NCI-H82 treated with DMSO at 0.1 percent for 48 hours (cell line): ENCODE results near the gene TET3.

ENCODE experiments used
- DNase-seq: peaks from one replicate; lab custom pipeline; 2025; ENCODE audit not compliant: unreplicated experiment; lab: John Stamatoyannopoulos, UW

The TET3 gene

DNA sequence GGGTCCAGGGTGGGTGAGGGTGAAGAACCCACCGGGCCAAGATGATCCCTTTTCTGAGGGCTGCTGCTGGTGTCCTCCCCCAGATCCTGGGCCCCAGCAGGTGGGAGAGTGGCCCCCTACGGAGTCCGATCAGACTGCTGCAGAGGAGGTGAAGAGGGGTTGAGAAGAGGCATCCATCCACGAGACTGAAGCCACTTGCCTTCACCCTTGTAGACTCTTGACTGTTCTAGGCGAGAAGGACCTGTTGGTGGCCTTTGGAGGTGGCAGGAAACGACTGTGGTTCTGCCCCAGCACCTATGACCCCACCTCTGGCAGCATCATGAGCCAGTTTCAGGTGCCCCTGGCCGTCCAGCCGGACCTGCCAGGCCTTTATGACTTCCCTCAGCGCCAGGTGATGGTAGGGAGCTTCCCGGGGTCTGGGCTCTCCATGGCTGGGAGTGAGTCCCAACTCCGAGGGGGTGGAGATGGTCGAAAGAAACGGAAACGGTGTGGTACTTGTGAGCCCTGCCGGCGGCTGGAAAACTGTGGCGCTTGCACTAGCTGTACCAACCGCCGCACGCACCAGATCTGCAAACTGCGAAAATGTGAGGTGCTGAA lies 1.5 kb downstream of the TET3 start:
- DNase-seq = no peak

DNA sequence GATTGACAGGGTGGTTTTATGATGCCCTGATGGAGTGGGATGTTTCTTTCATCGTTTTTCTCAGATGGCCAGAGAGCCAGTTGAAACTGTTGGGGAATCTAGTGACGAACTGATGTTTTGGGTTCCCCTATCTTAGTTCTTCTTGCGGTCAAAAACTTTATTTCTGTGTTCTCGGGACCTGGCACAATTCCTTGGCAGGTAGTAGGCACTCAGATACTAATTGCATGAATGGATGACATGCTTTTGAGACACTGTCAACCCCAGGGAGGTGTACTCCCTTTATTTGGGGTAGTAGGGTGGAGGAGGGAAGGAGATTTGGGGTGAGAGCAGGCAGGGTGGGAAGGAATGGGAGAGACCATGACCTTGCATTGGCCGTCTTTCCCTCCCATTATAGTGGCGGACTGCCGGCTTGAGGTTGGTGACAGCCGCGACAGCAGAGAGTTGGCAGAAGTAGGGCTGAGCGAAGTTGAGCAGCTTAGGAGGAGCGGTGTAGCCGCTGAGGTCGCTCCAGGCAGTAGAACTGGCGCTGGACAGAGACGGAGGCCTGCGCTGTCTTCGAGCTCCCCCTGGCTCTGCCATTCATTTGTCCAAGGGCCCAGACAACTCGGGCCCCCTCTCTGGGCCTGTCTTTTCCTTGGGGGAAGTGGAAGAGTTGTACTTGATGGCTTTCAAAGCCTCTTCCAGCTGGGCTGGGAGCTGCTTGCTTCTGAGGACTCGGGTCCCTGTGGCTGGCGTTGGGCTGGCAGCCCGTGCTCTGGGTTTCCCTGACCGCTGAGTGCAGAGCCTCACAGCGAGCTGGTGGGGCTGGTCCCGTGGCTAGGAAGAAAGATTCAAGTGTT lies 2.6 kb downstream of the TET3 start:
- peak; percentile 29 for DNase-seq

DNA sequence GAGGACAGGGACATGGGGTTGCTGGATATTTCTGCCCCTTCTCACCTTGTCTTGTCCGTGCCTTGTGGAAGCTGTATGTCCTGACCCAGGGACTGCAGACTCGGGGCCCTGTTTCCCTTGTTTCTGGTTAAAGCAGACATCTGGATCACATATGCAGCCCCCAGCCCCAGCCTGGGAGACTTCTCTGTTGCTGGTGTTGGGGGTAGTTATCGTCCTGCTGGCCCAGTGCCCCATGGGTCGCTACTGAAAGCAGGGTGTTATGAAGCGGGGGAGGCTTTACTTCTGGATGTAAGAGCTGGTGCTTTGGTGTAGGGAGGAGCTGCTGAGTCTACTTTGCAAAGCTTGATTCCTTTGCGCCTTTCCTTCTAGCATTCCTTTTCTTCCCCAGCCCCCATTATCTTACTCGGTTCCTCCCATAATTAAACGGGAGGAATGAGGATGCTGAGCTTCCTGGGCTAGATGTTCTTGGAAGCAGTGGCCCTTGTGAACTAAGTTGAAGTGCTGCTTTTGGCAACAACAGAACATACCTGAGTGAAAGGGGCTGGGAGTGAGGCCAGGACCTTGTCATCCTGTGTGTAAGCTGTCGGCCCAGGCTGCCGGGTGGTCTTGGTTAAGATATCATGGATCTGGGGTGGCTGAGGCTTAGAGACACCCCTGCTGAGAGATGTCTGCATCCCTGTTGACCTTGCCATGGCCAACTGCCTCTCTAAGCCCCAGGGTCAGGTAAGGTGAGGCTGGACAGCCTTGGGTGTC lies 3.4 kb downstream of the TET3 start:
- DNase-seq = no peak

DNA sequence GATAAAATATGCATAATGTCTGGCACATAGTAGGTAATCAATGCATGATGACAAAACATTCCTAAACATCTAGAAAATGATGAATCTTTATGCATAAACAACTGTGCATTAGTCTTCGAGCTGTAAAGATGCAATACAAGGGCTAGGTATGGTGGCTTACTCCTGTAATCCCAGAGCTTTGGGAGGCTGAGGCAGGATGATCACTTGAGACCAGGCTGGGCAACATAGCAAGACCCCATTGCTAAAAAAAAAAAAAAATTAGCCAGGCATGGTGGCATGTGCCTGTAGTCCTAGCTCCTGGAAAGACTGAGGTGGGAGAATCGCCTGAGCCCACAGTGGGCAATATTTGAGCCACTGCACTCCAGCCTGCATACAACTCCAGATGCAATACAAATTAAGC lies 5.3 kb downstream of the TET3 start:
- no peak for DNase-seq

DNA sequence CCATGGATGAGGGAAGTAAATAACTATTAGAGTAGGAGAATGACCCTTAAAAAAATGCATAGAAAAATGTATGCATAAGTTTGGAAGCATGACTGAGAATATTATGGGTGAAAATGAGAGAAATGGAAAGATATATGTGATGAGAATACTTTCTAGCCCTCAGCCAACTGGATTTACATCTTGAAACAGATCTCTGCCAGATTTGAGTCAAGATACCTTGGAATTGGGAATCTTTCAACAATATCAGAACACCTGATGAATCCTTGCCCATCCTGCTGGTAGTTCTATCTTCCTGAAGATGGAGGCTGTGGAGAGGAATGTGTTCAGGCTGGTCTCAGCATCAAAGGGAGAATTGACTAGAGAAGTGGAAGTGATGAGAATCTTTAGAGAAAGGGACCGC lies 5.8 kb downstream of the TET3 start:
- no peak for DNase-seq

DNA sequence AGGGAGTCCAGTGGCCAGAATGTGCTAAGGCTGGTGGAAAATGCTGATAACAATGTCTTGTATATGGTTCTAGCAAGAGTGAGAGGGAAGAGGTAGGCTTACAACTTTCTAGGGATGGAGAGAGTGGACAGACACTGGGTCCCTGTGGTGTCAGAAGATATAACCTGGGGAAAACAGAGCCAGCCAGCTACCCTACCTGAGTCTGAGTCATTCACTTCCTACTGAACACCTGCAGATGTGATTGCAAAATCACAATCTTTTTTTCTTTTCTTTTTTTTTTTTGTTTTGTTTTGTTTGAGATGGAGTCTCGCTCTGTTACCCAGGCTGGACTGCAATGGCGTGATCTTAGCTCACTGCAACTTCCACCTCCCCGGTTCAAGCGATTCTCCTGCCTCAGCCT lies 7.3 kb downstream of the TET3 start:
- DNase-seq = no peak

DNA sequence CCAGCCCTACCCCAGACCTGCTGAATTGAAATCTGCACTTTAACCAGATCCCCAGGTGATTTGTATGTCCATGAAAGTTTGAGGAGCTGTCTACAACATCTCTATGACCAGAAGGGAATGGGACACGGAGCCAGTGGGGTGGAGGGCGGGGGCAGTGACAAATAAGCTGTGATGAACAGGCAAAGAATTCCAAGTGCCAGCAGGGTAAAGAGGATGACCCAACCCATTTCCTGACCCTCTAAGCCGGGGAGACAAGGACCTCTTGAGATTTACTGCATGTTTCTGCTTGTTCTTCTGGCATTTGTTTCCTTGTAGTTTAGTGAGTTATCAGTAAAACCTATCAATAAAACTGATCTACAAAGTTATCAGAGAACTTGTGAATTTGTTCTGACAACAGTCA lies 8.7 kb downstream of the TET3 start:
- DNase-seq = no peak

DNA sequence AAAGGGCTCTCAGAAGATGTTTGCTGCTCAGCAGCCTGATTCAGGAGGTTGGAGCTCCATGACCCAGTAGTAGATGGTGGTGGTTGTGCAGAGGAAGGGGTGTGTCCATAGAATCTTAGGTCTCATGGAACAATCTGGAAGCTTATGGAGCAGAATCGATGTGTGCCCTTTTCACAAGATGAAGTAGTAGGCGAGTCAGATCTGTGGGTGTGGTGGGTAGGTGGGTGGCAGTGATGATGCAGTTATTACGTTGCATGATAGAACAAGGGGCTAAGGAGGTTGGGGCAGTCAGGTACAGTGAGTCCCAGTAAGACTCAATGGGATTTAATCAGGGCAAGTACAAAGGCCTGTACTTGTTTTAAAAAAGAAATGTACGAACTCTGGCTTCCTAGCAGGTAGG lies 9.1 kb downstream of the TET3 start:
- DNase-seq = no peak

DNA sequence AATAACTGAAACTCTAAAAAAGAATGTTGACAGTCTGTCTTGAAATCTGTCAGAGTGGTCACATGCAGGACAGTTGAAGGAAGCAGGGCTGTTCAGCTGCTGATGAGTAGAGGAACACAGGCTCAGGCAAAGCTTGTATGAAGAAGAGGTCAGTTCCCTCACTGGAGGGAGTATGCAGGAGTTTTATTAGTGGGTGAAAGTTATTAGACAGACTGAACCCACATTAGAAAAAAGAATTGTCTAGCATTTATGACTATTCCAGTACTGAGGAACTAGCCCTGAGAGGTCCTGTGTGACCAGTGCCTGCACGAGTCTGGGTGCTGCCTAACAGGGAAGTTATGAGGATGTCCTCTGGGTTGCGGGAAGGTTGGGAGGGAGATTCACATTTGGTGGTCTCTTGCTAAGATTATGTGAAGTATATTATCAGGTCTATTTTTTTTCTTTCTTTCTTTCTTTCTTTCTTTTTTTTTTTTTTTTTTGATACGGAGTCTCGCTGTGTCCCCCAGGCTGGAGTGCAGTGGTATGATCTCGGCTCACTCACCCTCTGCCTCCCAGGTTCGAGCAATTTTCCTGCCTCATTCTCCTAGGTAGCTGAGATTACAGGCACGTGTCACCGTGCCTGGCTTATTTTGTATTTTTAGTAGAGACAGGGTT lies 9.6 kb downstream of the TET3 start:
- DNase-seq = no peak

DNA sequence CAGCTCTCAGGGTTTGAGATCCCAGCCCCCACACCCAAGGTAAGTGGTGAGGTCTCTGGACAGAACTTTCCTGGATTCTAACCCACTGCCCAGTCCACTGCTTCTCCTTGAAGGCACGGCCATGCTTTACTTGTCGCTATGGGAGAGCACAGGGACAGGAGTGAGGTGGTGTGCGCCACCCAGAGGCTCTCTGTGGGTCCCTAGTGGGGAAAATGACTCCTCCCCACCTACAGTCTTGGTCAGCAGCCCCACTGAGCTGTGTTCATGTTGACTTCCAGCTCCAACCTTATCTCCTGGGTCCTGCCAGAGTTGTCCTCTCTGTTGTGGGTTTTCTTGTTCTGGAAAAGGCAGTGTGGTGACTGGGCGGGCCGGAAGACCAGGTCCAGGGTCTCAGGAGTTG lies 11.1 kb downstream of the TET3 start:
- DNase-seq = no peak

DNA sequence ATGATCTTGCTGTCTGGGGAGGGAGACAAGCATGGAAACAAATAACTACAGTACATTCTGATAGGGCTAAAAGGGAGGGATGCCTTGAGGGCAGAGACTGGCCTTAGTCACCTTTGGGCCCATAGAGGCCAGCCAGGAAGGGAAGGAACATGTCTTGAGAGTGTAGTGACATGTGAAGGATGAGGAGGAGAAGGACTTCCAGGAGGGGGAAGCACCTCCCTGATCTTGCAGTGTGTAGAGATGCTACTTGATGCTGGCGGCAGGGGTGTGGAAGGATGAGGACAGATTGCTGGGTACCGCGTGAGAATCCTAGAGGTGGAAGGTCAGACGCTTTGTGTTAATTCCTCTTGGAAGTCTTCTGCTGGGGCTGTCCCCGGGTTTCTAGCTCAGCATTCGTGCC lies 13.1 kb downstream of the TET3 start:
- no peak for DNase-seq

DNA sequence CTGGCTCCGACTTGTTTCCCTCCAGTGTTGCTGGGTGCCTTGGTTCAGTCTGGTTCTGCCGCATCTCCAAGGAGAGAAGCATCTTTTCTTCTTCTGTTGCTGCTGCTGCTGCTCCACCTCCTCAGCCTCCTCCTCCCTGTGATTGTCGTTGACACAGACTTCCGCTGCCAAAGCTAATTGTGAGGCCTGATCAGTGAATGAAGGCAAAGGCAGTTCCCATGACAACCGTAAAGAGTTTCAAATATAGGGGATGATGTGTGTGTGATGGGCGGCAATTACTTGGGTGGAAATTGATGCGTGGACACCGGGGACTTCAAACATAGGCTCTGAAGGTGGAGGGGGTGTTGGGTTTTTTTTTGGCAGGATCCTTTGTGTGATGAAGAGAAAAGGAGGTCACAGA lies 13.7 kb downstream of the TET3 start:
- no peak for DNase-seq

DNA sequence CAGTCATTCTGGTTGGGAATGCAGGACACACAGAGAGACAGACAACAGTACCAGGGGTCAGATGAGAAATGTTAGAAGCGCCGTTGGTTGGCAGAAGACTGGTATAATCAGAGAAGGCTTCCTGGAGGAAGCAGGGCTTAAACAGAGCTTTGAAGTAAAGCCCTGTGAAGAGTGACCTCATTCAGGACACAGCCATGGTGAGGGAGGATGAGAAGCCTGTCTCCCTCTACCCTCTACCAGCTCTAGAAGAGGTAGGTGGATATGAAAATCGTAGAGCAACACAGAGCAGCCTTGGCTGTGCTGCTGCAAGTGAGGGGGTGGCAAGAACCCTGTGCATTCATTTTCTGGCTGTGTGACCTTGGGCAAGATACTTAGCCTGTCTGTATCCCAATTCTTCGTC lies 14.2 kb downstream of the TET3 start:
- DNase-seq = no peak

DNA sequence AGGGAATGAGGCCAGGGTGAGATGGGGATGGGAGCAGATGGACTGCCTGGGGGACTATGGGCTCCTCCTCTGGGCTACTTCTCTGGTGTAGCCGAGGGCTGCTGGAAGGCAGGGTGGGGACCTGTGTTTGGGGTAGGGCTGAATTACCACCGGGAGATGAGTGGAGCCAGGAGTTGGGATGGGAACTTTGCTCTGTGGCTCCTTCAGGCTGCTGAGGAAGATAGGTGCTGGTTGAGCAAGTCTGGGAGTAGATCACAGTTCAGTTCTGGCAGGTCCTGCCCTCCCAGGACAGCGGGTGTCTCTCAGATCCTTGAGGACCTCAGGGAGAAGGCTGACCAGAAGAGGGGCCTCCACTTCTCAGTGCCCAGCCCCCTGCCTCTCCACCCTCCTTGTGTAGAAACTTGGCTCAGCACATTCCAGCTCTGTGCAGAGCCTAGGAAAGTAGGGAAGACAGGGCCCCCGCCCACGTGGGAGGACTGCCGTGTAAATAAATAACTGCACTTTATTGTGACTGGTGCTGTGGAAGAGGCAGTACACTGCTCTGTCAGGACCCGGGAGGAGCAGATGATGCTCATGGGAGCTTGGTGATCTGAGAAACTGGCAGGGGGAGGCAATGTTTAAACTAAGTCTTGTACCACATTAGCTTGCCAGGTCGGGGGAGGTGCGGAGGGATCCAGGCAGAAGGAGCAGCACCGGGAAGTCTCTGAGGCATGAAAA lies 15.3 kb downstream of the TET3 start:
- DNase-seq = no peak

DNA sequence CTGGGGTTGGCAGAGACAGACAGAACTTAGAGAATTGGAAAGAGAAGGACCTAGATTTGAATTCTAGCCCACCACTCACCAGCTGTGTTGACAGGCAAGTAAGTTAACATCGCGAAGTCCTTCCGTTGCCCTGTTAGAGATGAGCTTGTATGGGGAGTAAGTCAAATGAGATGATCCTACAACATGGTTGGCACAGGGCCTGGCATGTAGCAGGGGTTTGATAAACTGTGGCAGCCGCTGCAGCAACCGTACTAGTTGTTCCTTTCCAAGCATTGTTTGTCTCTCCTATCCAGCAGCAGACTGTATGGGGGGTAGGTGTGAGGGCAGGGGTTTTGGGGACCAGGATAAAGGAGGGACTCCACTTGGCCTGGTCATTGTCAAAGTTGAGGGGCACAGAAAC lies 16.0 kb downstream of the TET3 start:
- no peak for DNase-seq

DNA sequence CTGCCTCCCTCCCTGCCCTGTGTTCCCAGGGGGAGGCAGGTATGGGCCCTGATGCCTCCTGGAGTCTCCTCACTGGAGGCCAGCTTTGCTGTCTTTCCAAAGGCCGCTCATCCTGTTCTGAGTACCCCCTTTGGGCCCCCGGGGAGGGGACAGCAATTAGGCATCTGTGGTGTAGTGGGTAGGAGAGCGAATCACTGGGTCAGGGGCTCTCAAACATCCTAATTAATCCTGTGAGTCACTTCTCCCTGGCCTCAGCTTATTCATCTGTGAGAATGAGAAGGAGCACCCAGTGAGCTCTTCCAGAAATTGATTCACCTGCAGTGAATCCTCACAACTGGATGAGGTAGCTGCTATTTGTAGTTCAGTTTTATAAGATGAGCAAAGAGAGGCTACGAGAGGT lies 16.4 kb downstream of the TET3 start:
- no peak for DNase-seq

DNA sequence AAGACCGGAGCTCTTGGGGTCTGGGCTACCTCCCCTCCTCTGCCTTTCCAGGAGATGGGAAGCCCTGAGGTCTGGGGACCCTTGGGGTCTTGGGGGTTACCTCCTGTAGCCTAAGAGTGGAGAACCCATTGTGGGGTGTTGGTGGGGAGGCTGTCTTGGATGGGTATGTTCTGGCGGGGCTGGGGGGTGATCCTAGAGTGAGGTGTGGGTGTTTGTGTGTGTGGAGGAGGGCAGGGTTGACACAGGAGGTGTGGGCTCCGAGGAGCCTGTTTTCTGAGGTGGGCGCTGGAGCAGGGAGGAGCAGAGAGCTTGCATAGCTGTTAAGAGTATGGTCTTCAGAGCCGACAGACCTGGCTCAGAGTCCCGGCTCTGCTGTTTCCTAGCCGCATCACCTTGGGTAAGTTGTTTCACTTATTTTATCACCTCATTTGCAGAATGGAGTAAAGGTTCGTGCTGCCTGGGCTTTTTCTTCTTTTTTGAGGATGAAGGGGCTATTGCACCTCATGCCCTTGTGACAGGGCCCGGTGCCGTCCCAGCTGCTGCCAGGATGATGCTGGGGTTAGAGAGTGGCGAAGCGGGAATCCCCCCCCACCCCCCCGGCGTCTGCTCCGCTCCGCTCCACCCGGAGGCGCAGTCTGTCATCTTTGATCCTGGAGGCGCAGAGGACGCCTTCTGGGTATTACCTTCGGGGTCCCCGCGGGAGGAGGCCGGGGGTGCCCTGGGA lies 17.2 kb downstream of the TET3 start:
- no peak for DNase-seq

DNA sequence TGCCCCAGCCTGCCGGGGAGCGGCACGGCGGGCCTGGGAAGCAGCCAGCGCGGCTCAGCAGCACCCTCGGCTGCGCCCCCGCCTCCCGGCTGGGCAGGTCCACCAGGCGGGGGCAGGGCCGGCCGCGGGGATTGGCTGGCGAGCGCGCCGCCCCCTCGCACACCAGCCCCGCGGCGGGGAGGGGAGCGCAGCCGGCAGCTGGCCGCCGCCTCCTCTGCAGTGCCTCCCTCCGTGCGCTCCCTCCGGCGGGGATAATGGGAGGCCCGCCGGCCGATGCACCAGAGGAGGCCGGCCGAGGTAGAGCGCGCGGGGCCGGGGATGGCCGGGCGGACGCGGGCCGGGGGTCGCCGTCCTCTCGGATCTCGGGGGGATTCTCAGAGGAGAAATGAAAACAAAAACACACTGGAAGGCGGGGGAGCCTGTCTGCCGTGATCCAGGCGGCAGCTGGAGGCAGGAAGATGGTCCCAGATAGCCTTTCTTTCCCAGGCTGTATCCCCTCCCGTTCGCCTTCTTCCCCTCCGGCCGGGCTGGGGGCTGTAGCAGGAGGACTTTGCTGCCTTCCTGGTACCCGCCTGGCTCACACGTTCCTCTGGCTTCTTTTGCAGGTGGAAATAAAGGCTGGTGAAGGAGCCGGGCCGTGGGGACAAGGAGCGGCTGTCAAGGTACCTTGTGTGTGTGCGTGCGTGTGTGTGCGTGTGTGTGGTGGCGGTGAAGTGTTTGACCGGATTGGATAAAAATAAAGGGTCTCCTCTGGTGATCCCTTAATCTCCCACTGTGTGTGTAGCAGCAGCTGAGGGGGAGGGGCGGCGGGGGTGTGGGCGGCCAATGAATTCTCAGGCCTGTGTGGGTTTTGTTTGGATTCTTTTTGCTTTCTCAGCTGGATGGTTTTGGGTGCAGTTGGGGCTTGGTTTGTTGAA lies 18.1 kb downstream of the TET3 start:
- peak; percentile 79 for DNase-seq

DNA sequence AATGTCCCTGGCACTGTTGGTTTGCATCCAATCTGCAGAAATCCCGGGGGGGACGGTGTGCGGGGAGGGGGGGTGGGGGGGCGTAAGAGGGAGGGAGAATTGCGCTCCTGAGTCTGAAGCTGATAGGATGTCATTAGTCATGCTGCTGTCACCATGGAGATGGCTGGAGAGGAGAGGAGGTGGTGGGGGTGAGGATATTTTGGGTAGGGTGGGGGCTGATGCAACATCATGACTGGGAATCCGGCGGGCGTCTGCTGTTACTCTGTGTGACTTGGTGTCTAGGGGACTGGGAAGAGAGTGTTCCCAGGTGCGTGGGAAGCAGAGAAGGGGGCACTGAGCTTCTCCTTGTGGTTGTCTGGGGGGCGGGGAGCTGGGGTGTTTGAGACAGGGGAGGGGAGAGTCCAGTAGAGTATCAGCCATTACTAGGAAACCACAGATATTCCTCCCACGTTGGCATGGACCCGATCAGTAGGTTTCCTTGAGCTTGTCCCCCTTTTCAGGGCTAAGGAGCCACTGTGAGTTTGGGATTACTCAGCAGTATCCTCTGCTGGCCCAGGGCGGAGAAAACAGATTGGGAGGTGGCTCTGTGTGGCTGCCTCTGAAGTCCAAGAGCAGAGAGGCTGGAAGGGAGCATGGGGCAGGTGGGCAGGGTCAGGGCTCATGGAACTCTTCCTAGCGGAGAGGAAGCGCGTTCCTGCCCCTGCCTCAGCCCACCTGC lies 18.9 kb downstream of the TET3 start:
- peak; percentile 34 for DNase-seq
